Measurements from ENCODE around the gene CCND2. TPM values are rescaled to one million over a fixed set of nuclear protein-coding genes. Genes with fewer than 3 reads are reported as not detected.

Gene CCND2
- polyA plus RNA-seq, 3 donors from 2014 or later, result 47.5 to 83.3 (median 71.4) TPM

DNA sequence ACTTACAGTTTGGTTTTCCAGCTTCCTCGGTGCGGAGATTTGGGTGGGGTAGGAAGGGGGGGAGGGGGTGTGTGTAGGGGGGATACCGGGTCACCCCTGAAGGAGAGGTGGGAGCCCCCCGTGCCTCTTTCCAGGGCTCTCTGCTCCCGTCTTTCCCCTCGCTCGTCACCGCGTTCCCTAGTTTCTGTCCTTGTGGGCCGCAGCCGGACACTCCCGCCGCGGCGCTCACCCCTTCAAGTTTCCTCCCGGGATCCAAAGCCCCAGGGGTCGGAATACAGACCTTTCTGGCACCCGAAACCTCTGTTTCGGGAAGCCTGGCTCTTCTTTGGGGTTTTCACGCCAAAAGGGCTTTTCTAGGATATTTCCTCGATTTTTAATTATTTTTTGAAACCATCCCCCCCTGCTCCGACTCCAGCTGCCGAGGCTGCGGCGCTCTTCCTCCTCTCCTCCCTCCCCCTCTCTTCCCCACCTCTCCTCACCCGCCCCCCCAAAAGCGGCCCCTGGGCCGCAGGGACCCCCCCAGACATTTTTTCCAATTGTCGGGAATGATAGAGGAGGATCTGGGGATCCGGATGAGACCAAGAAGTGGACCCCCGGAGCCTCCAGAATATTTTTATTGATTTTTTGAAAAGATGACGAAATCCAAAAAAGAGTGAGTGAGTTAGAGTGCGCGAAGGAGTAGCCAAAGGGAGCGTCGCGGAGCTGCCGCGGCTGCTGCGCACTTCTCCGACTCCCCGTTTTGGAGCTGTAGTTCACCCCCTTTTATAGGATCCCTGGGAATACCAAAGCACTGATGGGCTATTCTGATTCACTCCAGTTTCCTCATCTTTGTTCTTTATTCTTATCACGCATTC, 1.7 kb downstream of the CCND2 start:
- peaks cover 60 to 70% of the 10 kb centered on the region in 2 donors for H3K4me1 Mint-ChIP-seq
- peaks cover 35 to 46% (median 37%) of the 10 kb centered on the region in 3 donors for H3K27me3 Mint-ChIP-seq (ENCODE audit: low read depth in 3 of 3)
- no peaks in the 10 kb centered on the region for H3K9me3 Mint-ChIP-seq
- H3K27ac Mint-ChIP-seq, result peak overlapping the region; percentile 92 to 100 (median 98)
- peak overlapping the region; percentile 90 to 99 (median 94) for H3K4me3 Mint-ChIP-seq
- DNase-seq, result no peak
- peaks cover 9 to 28% (median 13%) of the 10 kb centered on the region in 3 donors for H3K36me3 Mint-ChIP-seq

- Mint-ChIP-seq H3K4me3 (peak overlapping the region; percentile 90 to 99 (median 94)), H3K27me3 (ENCODE audit: low read depth in 3 of 3) (peaks cover 32 to 42% (median 34%) of the 10 kb centered on the region in 3 donors), H3K36me3 (peaks cover 12 to 34% (median 13%) of the 10 kb centered on the region in 3 donors), H3K27ac (peak overlapping the region; percentile 71 to 100 (median 90)), H3K9me3 (no peaks in the 10 kb centered on the region), H3K4me1 (peaks cover 60 to 72% of the 10 kb centered on the region in 2 donors)
- DNase-seq, result no peak
These were observed 2.3 kb downstream of the CCND2 start for GRCh38 chr12:4275870-4276301.

DNA sequence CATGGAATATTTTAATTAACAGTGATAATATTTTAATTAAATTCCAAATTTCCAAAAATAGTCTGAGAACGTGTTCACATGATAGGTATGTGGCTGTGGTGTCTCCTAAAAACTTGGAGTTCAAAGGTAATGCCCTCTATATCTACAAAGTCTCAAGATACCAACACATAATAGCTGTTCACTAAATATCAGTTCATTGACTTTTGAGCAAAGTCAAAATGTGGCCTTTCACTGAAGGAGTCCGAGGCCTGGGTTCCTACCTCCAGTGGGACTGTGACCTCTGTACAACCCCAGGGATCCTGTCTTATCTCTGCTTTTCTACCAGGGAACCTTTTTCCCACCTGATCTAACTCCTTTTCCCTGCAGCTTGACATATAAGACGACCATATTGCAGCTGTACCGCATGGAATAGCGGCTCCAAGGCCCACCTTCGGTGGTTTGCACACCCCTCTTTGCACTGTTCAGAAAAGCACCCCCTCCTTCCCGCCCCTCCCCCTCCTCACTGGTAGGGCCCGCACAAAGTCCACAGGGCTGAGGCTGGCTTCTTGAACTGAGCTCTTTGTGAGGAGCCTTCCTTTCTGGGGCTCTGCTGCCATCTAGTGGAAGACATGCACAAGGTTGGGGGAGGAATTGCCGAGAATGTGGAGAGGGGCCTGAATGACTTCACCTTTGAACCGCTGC, 3.1 kb downstream of the CCND2 start:
- Mint-ChIP-seq H3K36me3 (peaks cover 12 to 36% (median 13%) of the 10 kb centered on the region in 3 donors), H3K9me3 (no peaks in the 10 kb centered on the region), H3K27me3 (ENCODE audit: low read depth in 3 of 3) (peaks cover 31 to 36% (median 32%) of the 10 kb centered on the region in 3 donors), H3K4me3 (peak overlapping the region; percentile 90 to 99 (median 94)), H3K4me1 (peaks cover 60 to 73% of the 10 kb centered on the region in 2 donors), H3K27ac (peak overlapping the region; percentile 31 to 100 (median 80))
- DNase-seq, result peak; percentile 83 to 86 (median 84)

- H3K36me3 Mint-ChIP-seq, result peaks cover 12 to 38% (median 13%) of the 10 kb centered on the region in 3 donors
These were observed 3.6 kb downstream of the CCND2 start for GRCh38 chr12:4277205-4277543.

GRCh38 chr12:4277857-4278256, 4.3 kb downstream of the CCND2 start:
- Mint-ChIP-seq H3K4me3 (no peak overlapping the region), H3K36me3 (peaks cover 13 to 45% (median 16%) of the 10 kb centered on the region in 3 donors), H3K9me3 (no peaks in the 10 kb centered on the region), H3K4me1 (peaks cover 61 to 75% of the 10 kb centered on the region in 2 donors), H3K27ac (peak overlapping the region in 4 of 6 donors; percentile 22 to 47 (median 42)), H3K27me3 (ENCODE audit: low read depth in 3 of 3) (peaks cover 20 to 24% (median 21%) of the 10 kb centered on the region in 3 donors)
- no peak for DNase-seq

More at GRCh38 chr12:4277205-4277543, 3.6 kb downstream of the CCND2 start:
- Mint-ChIP-seq H3K27me3 (ENCODE audit: low read depth in 3 of 3) (peaks cover 27 to 31% (median 27%) of the 10 kb centered on the region in 3 donors), H3K4me3 (peak overlapping the region; percentile 90 to 99 (median 94)), H3K27ac (peak overlapping the region; percentile 31 to 100 (median 80)), H3K4me1 (peaks cover 63 to 74% of the 10 kb centered on the region in 2 donors), H3K9me3 (no peaks in the 10 kb centered on the region)
- DNase-seq, result no peak

- Mint-ChIP-seq H3K27ac (peak overlapping the region; percentile 20 to 82 (median 48)), H3K27me3 (ENCODE audit: low read depth in 3 of 3) (peaks cover 14 to 17% (median 17%) of the 10 kb centered on the region in 3 donors), H3K4me3 (no peak overlapping the region), H3K36me3 (peaks cover 13 to 46% (median 16%) of the 10 kb centered on the region in 3 donors), H3K4me1 (peaks cover 57 to 71% of the 10 kb centered on the region in 2 donors), H3K9me3 (no peaks in the 10 kb centered on the region)
- no peak for DNase-seq
These were observed 5.0 kb downstream of the CCND2 start for GRCh38 chr12:4278329-4279197.

DNA sequence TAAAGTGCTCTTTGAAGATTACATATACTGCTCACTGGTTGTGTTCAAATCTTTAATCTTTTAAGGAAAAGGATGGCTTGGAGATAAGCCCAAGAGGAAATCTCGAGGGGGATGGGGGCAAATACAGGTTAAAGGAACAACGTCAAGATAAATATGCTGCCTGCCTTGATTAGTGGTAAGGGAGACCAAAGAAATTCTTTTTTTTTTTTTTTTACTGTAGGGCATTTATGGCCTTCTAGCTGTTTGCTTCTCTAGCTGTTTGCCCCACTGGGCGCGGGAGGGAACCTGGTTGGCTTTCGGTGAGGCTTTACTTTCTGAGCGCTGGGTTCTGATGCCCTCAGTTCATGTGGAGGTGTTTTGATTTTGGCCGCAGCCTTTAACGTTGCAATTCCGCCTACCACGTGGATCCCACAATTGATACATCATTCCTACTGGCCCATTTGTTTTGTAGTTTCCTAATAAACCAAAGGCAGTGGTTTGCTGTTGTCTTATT, 5.7 kb downstream of the CCND2 start:
- Mint-ChIP-seq H3K4me3 (no peak overlapping the region), H3K9me3 (no peaks in the 10 kb centered on the region), H3K36me3 (peaks cover 16 to 51% (median 17%) of the 10 kb centered on the region in 3 donors), H3K4me1 (peaks cover 59 to 73% of the 10 kb centered on the region in 2 donors), H3K27ac (peak overlapping the region in 5 of 6 donors; percentile 3 to 66 (median 48)), H3K27me3 (ENCODE audit: low read depth in 3 of 3) (peaks cover 10 to 12% (median 11%) of the 10 kb centered on the region in 3 donors)
- no peak for DNase-seq

- Mint-ChIP-seq H3K36me3 (peaks cover 16 to 60% (median 17%) of the 10 kb centered on the region in 3 donors), H3K27ac (peak overlapping the region in 5 of 6 donors; percentile 2 to 72 (median 50))
- DNase-seq, result no peak
These were observed 7.0 kb downstream of the CCND2 start for GRCh38 chr12:4280351-4281163.

DNA sequence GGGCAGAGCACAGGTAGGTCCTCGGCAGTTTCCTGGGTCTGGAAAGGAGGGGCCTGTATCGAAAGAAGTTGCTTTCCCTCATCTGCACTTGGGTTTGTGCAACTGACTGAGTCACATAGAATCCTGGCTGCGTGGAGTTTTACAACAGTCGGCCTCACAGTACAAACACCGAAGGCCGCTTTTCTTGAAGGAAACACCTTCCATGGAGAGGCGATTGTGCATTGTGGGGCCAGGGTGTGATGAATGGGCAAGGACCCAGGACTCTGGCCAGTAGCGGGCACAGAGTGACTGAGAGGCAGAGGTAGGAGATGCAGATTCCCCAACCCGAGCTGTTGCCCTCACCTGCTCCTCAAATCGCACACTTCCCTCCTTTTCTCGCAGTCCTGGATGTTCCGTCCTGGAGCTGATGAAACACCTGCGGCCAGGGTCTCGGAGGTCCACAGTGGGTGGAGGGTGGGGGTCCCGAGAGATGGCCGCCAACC, 7.7 kb downstream of the CCND2 start:
- Mint-ChIP-seq H3K4me3 (no peak overlapping the region), H3K27me3 (ENCODE audit: low read depth in 3 of 3) (peaks cover 0 to 9% (median 3%) of the 10 kb centered on the region in 3 donors), H3K36me3 (peaks cover 12 to 67% (median 17%) of the 10 kb centered on the region in 3 donors), H3K27ac (peak overlapping the region in 2 of 6 donors; percentile 41 to 69), H3K4me1 (peaks cover 56 to 80% of the 10 kb centered on the region in 2 donors), H3K9me3 (no peaks in the 10 kb centered on the region)
- DNase-seq, result no peak

More at GRCh38 chr12:4280351-4281163, 7.0 kb downstream of the CCND2 start:
- Mint-ChIP-seq H3K4me1 (peaks cover 56 to 80% of the 10 kb centered on the region in 2 donors), H3K9me3 (no peaks in the 10 kb centered on the region), H3K27me3 (ENCODE audit: low read depth in 3 of 3) (peaks cover 4 to 12% (median 4%) of the 10 kb centered on the region in 3 donors), H3K4me3 (no peak overlapping the region)

- Mint-ChIP-seq H3K4me1 (peaks cover 55 to 77% of the 10 kb centered on the region in 2 donors), H3K27me3 (ENCODE audit: low read depth in 3 of 3) (peaks cover 0 to 6% (median 2%) of the 10 kb centered on the region in 3 donors), H3K9me3 (no peaks in the 10 kb centered on the region), H3K27ac (peak overlapping the region in 5 of 6 donors; percentile 5 to 42 (median 17)), H3K36me3 (peaks cover 11 to 69% (median 11%) of the 10 kb centered on the region in 3 donors), H3K4me3 (no peak overlapping the region)
- DNase-seq, result no peak
These were observed 8.7 kb downstream of the CCND2 start for GRCh38 chr12:4282103-4282891.

DNA sequence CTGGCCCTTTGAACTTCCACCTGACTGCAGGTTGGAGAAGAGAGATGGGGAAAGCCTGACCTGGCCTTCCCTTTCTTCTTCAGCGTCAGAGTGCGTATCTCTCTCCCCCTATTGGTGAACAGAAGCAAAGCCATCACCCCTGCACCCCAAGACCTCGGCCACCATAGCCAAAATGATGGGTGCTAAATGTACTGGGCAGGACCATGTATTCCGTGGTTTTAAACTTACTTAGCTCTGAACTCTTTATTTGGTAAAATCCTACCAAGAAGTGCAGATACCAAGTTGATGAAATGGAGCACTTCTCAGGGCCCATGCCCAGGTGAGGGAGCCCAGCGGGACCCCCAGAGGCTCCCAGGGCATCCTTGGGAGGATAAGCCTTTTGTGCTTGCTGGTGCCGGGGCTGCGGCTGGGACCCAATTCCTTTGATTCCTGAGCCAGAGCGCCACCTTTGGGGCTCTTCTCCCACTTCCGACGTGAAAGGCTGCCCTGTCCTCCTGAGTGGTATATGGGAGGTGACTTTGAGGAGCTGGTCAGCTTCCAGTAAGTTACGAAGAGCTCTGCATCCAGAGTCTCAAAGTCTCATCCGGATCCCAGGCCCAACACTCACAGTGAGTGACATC, 9.4 kb downstream of the CCND2 start:
- DNase-seq, result no peak
- H3K9me3 Mint-ChIP-seq, result no peaks in the 10 kb centered on the region
- H3K4me1 Mint-ChIP-seq, result peaks cover 56 to 79% of the 10 kb centered on the region in 2 donors
- H3K27me3 Mint-ChIP-seq (ENCODE audit: low read depth in 3 of 3), result peaks cover 0 to 6% (median 2%) of the 10 kb centered on the region in 3 donors
- peak overlapping the region in 5 of 6 donors; percentile 17 to 65 (median 42) for H3K27ac Mint-ChIP-seq
- no peak overlapping the region for H3K4me3 Mint-ChIP-seq
- peaks cover 11 to 69% (median 11%) of the 10 kb centered on the region in 3 donors for H3K36me3 Mint-ChIP-seq
